Fibroblast of mammary gland (primary cell): ENCODE results near the gene GDF11.
A peak's percentile ranks its signal among the peaks of the same experiment; 100 is the strongest.

ENCODE experiments used
- DNase-seq: peaks from one replicate; pipeline ENCODE4 v3.0.0-alpha.2; 2010; ENCODE audit warnings: low read depth
- H3K4me3 ChIP-seq: 2 replicates; pipeline ENCODE4 v1.5.1; 2011; ENCODE audit warnings: low read depth, mild to moderate bottlenecking, low read length, moderate library complexity; ENCODE audit not compliant: control insufficient read depth
- CTCF ChIP-seq: conservative IDR thresholded peaks from 2 replicates; pipeline ENCODE4 v1.5.1; 2011; ENCODE audit warnings: low read depth, low read length, inconsistent platforms; ENCODE audit not compliant: control insufficient read depth, insufficient read depth

The GDF11 gene

GRCh38 chr12:55742719-55743405 lies at the start of gene GDF11:
Gene GDF11 (plus strand): TSS chr12:55743122. CDS start chr12:55743317, 195 bp downstream.
- DNase-seq = peak; percentile 64
- TF ChIP-seq CTCF = no peak

GRCh38 chr12:55693323-55694187 lies 49.4 kb upstream of the GDF11 start:
- TF ChIP-seq CTCF = no peak
- no peak for DNase-seq
- no peak overlapping the region for H3K4me3 ChIP-seq

More at GRCh38 chr12:55742719-55743405, at the start of gene GDF11:
- peak within 1 kb of the TSS; percentile 70 for H3K4me3 ChIP-seq

- DNase-seq = no peak
- no peak overlapping the region for H3K4me3 ChIP-seq
- TF ChIP-seq CTCF = no peak
These were observed 48.8 kb upstream of the GDF11 start for GRCh38 chr12:55694188-55694515.

- TF ChIP-seq CTCF = no peak
- no peak for DNase-seq
- H3K4me3 ChIP-seq = no peak overlapping the region
These were observed 48.3 kb upstream of the GDF11 start for GRCh38 chr12:55694651-55695050.

GRCh38 chr12:55695349-55695748 lies 47.6 kb upstream of the GDF11 start:
- no peak for DNase-seq
- TF ChIP-seq CTCF = no peak

GRCh38 chr12:55696141-55696540 lies 46.8 kb upstream of the GDF11 start:
- no peak for DNase-seq
- TF ChIP-seq CTCF = no peak
- no peak overlapping the region for H3K4me3 ChIP-seq

More at GRCh38 chr12:55695349-55695748, 47.6 kb upstream of the GDF11 start:
- no peak overlapping the region for H3K4me3 ChIP-seq
